Pancreas (tissue), 10 donors: ENCODE measurements around the gene ROR1. TPM values are rescaled to one million over a fixed set of nuclear protein-coding genes. Genes with fewer than 3 reads are reported as not detected.

ENCODE experiments used
- ATAC-seq, 4 donors: fragments of 200-7000 bp; cut with Tn5 transposase; one replicate each; pipeline versions ENCODE4 v1.8.0 to v1.9.1; 2020; ENCODE audit warnings: mild to moderate bottlenecking in 4 of 4, moderate library complexity in 4 of 4
- DNase-seq, 6 donors: peaks; one replicate each; pipeline ENCODE4 v3.0.0-alpha.2; 2020
- FAIRE-seq: peaks from 2 replicates; lab custom pipeline; 2012; peaks lifted over from hg19 to GRCh38; lab: Jason Lieb, UNC
- H3K27ac ChIP-seq, 4 donors: fragments of 200-600 bp; sonication (generic); 1 replicate in 3 of 4; 2 replicates in 1 of 4; pipeline versions ENCODE4 v1.5.0 to v1.8.0; 2020
- H3K27me3 ChIP-seq, 4 donors: fragments of 200-600 bp; one replicate each; pipeline ENCODE4 v1.8.0; 2021
- H3K36me3 ChIP-seq, 3 donors: fragments of 200-600 bp; sonication (generic) in 1 of 3; one replicate each; pipeline versions ENCODE4 v1.5.0 to v1.8.0; 2020 to 2021
- H3K4me1 ChIP-seq, 3 donors: fragments of 200-600 bp; one replicate each; pipeline ENCODE4 v1.8.0; 2021
- H3K4me3 ChIP-seq, 4 donors: fragments of 200-600 bp; sonication (generic) in 2 of 4; one replicate each; pipeline versions ENCODE4 v1.5.0 to v1.8.0; 2020 to 2021
- H3K9me3 ChIP-seq, 4 donors: fragments of 200-600 bp; one replicate each; pipeline ENCODE4 v1.8.0; 2021
- WGBS, 2 donors: extraction: QIAGEN DNeasy Blood & Tissue Kit; methylation state at CpG; one replicate each; pipeline ENCODE4 v1.1.7; 2013; 5-methylcytosine and 5-hydroxymethylcytosine counted together
- intact Hi-C, 3 donors: fragments of 100-400 bp; cut with DNase I; formaldehyde crosslinking; loops; one replicate each; pipeline versions ENCODE4 v1.11.1 to v1.14.2; 2022
- polyA plus RNA-seq, 2 donors: library from polyadenylated mRNA; stranded (reverse); fragments of 200-250 nt; gene quantifications; one replicate each; pipeline ENCODE4 v1.2.3, GENCODE V29; 2013
- total RNA-seq, 6 donors: library from RNA; stranded (reverse); fragmentation: NEBNext Ultra II Directional in 4 of 6; extraction: Animal tissue kit (Norgen Biotek cat#: 25700) in 4 of 6; gene quantifications; one replicate each; pipeline versions ENCODE4 v1.2.1 to v1.2.4, GENCODE V29; 2021 to 2023
- TF ChIP-seq, protein P1 (sequence below), 4 donors: fragments of 200-600 bp; sonication (generic) in 3 of 4; IDR thresholded peaks; one replicate each; pipeline versions ENCODE4 v1.5.0 to v1.8.0; 2021; ENCODE audit warnings: antibody characterized with exemption in 4 of 4
- donor health status: healthy with polysubstance abuse.
- donor health status: DM: no; HTN: no; CAD: no; lungs with moderate emphysema.
- donor health status: DM: no; HTN: no; CAD: no.
- donor health status: control.
- donor health status: control.
- donor health status: Bipolar disorder and iron deficiency.
- donor health status: DM: yes; HTN: yes; CAD: no.
- donor health status: DM: no; HTN: no; CAD: no.
- donor health status: DM: no; HTN: no; CAD: no.
- donor health status: DM: yes; HTN: yes; CAD: no.

Gene ROR1
- total and polyA plus RNA-seq, 8 donors = 1.3 to 18.5 (median 7.3) TPM

DNA sequence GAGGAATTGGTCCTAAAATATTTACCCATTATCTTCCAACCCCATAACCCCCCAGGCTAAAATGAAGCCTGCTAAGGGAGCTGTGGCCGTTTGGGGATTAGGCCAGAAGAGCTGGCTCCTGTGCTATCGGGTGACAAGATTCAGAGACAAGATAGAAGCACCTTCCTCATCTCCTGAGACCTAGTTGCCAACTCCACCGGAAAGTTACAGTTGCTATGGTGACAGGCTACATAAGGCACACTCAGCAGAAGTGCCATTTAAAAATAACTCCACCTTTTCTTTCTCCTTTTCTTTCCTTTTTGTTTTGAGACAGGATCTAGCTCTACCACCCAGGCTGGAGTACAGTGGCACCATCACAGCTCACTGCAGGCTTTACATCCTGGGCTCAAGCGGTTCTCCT is 43.6 kb upstream of the ROR1 start:
- no peaks in the 10 kb centered on the region for H3K9me3 ChIP-seq
- WGBS, 2 donors = 58 to 63% methylated on average over 4 of the region's 4 CpGs
- TF ChIP-seq, protein P1, sequence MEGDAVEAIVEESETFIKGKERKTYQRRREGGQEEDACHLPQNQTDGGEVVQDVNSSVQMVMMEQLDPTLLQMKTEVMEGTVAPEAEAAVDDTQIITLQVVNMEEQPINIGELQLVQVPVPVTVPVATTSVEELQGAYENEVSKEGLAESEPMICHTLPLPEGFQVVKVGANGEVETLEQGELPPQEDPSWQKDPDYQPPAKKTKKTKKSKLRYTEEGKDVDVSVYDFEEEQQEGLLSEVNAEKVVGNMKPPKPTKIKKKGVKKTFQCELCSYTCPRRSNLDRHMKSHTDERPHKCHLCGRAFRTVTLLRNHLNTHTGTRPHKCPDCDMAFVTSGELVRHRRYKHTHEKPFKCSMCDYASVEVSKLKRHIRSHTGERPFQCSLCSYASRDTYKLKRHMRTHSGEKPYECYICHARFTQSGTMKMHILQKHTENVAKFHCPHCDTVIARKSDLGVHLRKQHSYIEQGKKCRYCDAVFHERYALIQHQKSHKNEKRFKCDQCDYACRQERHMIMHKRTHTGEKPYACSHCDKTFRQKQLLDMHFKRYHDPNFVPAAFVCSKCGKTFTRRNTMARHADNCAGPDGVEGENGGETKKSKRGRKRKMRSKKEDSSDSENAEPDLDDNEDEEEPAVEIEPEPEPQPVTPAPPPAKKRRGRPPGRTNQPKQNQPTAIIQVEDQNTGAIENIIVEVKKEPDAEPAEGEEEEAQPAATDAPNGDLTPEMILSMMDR (IDR thresholded peaks at IDR 0.05) = no peak
- H3K4me1 ChIP-seq = no peaks in the 10 kb centered on the region
- H3K27me3 ChIP-seq = no peaks in the 10 kb centered on the region
- H3K27ac ChIP-seq = no peak overlapping the region
- no peak overlapping the region for H3K4me3 ChIP-seq
- peak in 1 of 4 donors; percentile 44 for ATAC-seq
- H3K36me3 ChIP-seq = no peaks in the 10 kb centered on the region
- DNase-seq = no peak
- no peak for FAIRE-seq
- intact Hi-C loops = no loop called here

DNA sequence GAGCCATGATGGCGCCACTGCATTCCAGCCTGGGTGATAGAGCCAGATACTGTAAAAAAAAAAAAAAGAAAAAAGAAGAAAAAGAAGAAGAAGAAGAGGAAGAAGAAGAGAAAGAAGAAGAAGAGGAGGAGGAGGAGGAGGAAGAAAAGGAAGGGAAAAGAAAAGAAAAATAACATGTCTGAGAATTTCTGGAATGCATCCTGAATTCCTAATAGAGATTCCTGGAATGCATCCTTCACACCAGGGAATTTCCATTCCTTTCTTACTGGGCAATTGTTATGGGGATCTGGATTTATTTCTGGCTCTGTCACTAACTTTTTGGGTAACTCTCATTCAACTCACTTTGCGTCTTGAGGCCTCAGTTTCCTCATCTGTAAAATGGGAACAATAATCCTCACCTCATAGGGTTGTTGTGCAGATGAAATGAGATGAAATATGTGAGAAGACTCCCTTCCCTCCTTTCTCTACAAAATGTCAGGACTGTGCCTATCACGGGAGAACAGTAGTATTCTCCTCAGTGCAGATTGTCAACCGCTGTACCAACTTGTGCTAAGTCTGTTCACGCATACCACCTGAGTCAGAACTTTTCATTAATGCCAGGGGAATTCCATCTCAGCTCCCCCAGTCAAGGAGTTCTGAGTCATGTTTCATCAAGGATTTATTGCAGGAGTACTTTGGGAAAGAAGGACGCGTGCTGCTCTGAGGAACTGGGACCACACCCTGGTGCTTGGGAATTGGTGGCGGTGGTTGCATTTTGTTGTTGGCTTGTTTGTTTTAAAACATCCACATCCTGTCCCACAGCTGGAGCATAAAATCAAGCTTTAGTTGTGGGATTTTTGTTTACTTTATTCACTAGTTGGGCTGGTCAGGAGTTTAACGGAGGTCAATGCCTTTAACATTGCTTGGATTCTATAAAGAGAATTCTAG is 42.4 kb upstream of the ROR1 start:
- no peaks in the 10 kb centered on the region for H3K9me3 ChIP-seq
- ATAC-seq (peak in 3 of 4 donors; percentile 24 to 70 (median 43)), FAIRE-seq (no peak), DNase-seq (no peak)
- H3K27ac ChIP-seq = no peak overlapping the region
- no peaks in the 10 kb centered on the region for H3K4me1 ChIP-seq
- H3K4me3 ChIP-seq = no peak overlapping the region
- no peaks in the 10 kb centered on the region for H3K27me3 ChIP-seq
- no peaks in the 10 kb centered on the region for H3K36me3 ChIP-seq
- WGBS, 2 donors = 81 to 90% methylated on average over 9 of the region's 9 CpGs
- intact Hi-C loops = no loop called here
- TF ChIP-seq, protein P1 (IDR thresholded peaks at IDR 0.05) = no peak

DNA sequence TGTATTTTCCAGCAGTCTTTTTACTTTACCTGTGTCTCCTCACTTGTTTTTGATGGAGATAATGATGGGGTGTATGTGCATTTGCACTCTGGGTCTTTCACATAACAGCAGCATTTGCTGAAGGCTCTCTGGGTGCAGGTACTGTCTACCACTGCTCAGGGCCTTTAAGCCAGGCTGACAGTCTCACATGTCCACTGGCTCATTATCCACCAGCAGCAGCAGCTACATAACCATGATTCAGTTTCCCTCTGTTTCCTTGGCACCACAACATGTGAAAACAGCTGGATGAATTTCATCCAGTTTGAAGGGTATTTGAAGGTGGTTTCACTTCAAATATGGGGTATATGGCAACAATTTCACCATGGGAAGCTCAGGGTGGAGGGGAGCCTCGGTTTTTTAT is 41.2 kb upstream of the ROR1 start:
- H3K4me1 ChIP-seq = no peaks in the 10 kb centered on the region
- no peaks in the 10 kb centered on the region for H3K36me3 ChIP-seq
- intact Hi-C loops = no loop called here
- H3K9me3 ChIP-seq = no peaks in the 10 kb centered on the region
- FAIRE-seq (no peak), DNase-seq (no peak), ATAC-seq (no peak)
- no peak overlapping the region for H3K4me3 ChIP-seq
- TF ChIP-seq, protein P1 (IDR thresholded peaks at IDR 0.05) = no peak
- WGBS, 2 donors = 78 to 85% methylated on average over 1 of the region's 1 CpG
- H3K27me3 ChIP-seq = no peaks in the 10 kb centered on the region
- no peak overlapping the region for H3K27ac ChIP-seq

DNA sequence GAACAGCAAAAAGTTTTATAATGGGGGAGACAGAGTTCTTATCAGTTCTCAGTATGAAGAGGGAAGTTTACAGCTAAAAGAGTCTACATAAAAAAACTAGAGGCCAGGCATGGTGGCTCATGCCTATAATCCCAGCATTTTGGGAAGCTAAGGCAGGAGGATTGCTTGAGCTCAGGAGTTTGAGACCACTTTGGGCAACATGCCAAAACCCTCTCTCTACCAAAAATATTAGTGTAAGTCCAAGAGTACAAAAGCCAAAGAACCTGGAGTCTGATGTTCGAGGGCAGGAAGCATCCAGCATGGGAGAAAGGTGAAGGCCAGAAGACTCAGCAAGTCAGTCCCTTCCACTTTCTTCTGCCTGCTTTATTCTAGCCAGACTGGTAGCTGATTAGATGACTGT is 35.0 kb upstream of the ROR1 start:
- intact Hi-C loops = no loop called here
- Histone ChIP-seq H3K4me1 (no peaks in the 10 kb centered on the region), H3K27me3 (no peaks in the 10 kb centered on the region), H3K4me3 (no peak overlapping the region), H3K36me3 (no peaks in the 10 kb centered on the region), H3K27ac (no peak overlapping the region), H3K9me3 (no peaks in the 10 kb centered on the region)
- TF ChIP-seq, protein P1 (IDR thresholded peaks at IDR 0.05) = no peak
- WGBS, 2 donors = 80 to 94% methylated on average over 1 of the region's 1 CpG
- ATAC-seq = no peak
- FAIRE-seq = no peak
- no peak for DNase-seq

DNA sequence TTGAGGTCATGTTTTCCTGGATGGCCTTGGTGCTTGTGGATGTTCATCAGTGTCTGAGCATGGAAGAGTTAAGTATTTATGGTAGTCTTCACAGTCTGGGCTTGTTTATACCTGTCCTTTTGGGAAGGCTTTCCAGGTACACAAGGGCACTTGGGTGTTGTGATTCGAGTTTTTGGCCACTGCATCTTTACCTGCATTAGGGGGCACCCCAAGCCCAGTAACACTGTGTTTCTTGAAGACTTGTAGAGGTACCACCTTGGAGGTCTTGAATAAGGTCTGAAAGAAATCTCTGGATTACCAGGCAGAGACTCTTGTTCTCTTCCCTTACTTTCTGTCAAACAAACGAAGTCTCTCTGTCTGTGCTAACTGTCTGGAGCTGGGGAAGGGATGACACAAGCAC is 34.4 kb upstream of the ROR1 start:
- intact Hi-C loops = no loop called here
- TF ChIP-seq, protein P1 (IDR thresholded peaks at IDR 0.05) = no peak
- H3K9me3 ChIP-seq = no peaks in the 10 kb centered on the region
- H3K36me3 ChIP-seq = no peaks in the 10 kb centered on the region
- H3K27ac ChIP-seq = no peak overlapping the region
- H3K4me3 ChIP-seq = no peak overlapping the region
- FAIRE-seq (no peak), DNase-seq (no peak), ATAC-seq (no peak)
- H3K27me3 ChIP-seq = no peaks in the 10 kb centered on the region
- WGBS, 2 donors = 81 to 83% methylated on average over 2 of the region's 2 CpGs
- H3K4me1 ChIP-seq = no peaks in the 10 kb centered on the region
